ENCODE measurements around the gene ADAMTS14.

The ADAMTS14 gene

GRCh38 chr10:70791386-70792039, 119.2 kb downstream of the ADAMTS14 start:
- no peak for DNase-seq

- no peak for DNase-seq
Observed at GRCh38 chr10:70795613-70796012, 123.3 kb downstream of the ADAMTS14 start.

GRCh38 chr10:70797840-70798239, 125.5 kb downstream of the ADAMTS14 start:
- DNase-seq, result no peak

GRCh38 chr10:70799124-70799523, 126.8 kb downstream of the ADAMTS14 start:
- DNase-seq, result no peak

GRCh38 chr10:70801854-70802253, 129.5 kb downstream of the ADAMTS14 start:
- no peak for DNase-seq

GRCh38 chr10:70803775-70804420, 131.6 kb downstream of the ADAMTS14 start:
- no peak for DNase-seq

GRCh38 chr10:70804421-70804808, 132.1 kb downstream of the ADAMTS14 start:
- no peak for DNase-seq

GRCh38 chr10:70805619-70806215, 133.4 kb downstream of the ADAMTS14 start:
- no peak for DNase-seq

- DNase-seq, result no peak
Observed at GRCh38 chr10:70806841-70807240, 134.5 kb downstream of the ADAMTS14 start.

- DNase-seq, result no peak
Observed at GRCh38 chr10:70807556-70807955, 135.2 kb downstream of the ADAMTS14 start.

- no peak for DNase-seq
Observed at GRCh38 chr10:70809011-70809611, 136.8 kb downstream of the ADAMTS14 start.

- DNase-seq, result no peak
Observed at GRCh38 chr10:70809726-70810125, 137.4 kb downstream of the ADAMTS14 start.

- DNase-seq, result no peak
Observed at GRCh38 chr10:70810967-70811366, 138.7 kb downstream of the ADAMTS14 start.

GRCh38 chr10:70811881-70812280, 139.6 kb downstream of the ADAMTS14 start:
- no peak for DNase-seq

Data from activated effector memory CD4-positive, alpha-beta T cell treated with anti-CD3 and anti-CD28 coated beads, Interleukin-2, amount 50 U/mL, for 16 hours (primary cell).